ENCODE data around the gene CRYBG2.

- TF ChIP-seq CTCF (IDR thresholded peaks at IDR 0.05; ENCODE audit: poor library complexity, severe bottlenecking) (no peak), POLR2AphosphoS5 (IDR thresholded peaks at IDR 0.05) (no peak), EZH2 (IDR thresholded peaks at IDR 0.05; ENCODE audit: borderline replicate concordance, insufficient read depth, low read length, poor library complexity, severe bottlenecking) (no peak), EP300 (conservative IDR thresholded peaks at IDR 0.05; ENCODE audit: poor library complexity, severe bottlenecking) (no peak), TAF1 (IDR thresholded peaks at IDR 0.05; ENCODE audit: low read depth) (no peak), MXI1 (conservative IDR thresholded peaks at IDR 0.05; ENCODE audit: poor library complexity, severe bottlenecking) (no peak), RAD21 (conservative IDR thresholded peaks at IDR 0.05) (no peak), SMC3 (conservative IDR thresholded peaks at IDR 0.05; ENCODE audit: poor library complexity) (no peak), REST (IDR thresholded peaks at IDR 0.05; ENCODE audit: borderline replicate concordance) (no peak)
These were observed 4.6 kb downstream of the CRYBG2 start for GRCh38 chr1:26349188-26349876.

All from neural cell (in vitro differentiated cells).